ENCODE data around the gene ARV1.

The ARV1 gene

GRCh38 chr1:230976825-230977747 lies 1.8 kb upstream of the ARV1 start:
- Histone ChIP-seq H4K20me1 (ENCODE audit: insufficient read depth, low read length, poor library complexity, severe bottlenecking) (peaks cover 26% of the 10 kb centered on the region), H3K9me3 (ENCODE audit: insufficient read depth, low read depth, low read length) (no peaks in the 10 kb centered on the region), H2AFZ (ENCODE audit: low read length) (no peak overlapping the region), H3K4me3 (ENCODE audit: low read length, poor library complexity, severe bottlenecking) (peak overlapping the region; percentile 96), H3F3A (ENCODE audit: low read depth) (peaks cover 7% of the 10 kb centered on the region), H3K27me3 (ENCODE audit: insufficient read depth, low read length, poor library complexity, severe bottlenecking) (no peaks in the 10 kb centered on the region), H3K9me2 (replicated peaks; ENCODE audit: low read depth, low read length) (no peaks in the 10 kb centered on the region), H3K79me2 (ENCODE audit: insufficient read depth, low read length) (peaks cover 16% of the 10 kb centered on the region), H3K4me2 (ENCODE audit: low read depth, low read length, poor library complexity, severe bottlenecking) (peak overlapping the region; percentile 87), H3K9ac (ENCODE audit: low read depth, low read length, poor library complexity, severe bottlenecking) (peak overlapping the region; percentile 61), H3K4me1 (ENCODE audit: insufficient read depth, low read length, poor library complexity, severe bottlenecking) (peaks cover 47% of the 10 kb centered on the region), H3K36me3 (ENCODE audit: insufficient read depth, low read length) (no peaks in the 10 kb centered on the region)
- no peak for TF ChIP-seq EZH2phosphoT487 (IDR thresholded peaks at IDR 0.05; ENCODE audit: borderline replicate concordance)
- TF ChIP-seq, protein P1, sequence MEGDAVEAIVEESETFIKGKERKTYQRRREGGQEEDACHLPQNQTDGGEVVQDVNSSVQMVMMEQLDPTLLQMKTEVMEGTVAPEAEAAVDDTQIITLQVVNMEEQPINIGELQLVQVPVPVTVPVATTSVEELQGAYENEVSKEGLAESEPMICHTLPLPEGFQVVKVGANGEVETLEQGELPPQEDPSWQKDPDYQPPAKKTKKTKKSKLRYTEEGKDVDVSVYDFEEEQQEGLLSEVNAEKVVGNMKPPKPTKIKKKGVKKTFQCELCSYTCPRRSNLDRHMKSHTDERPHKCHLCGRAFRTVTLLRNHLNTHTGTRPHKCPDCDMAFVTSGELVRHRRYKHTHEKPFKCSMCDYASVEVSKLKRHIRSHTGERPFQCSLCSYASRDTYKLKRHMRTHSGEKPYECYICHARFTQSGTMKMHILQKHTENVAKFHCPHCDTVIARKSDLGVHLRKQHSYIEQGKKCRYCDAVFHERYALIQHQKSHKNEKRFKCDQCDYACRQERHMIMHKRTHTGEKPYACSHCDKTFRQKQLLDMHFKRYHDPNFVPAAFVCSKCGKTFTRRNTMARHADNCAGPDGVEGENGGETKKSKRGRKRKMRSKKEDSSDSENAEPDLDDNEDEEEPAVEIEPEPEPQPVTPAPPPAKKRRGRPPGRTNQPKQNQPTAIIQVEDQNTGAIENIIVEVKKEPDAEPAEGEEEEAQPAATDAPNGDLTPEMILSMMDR (conservative IDR thresholded peaks at IDR 0.05; ENCODE audit: low read length) = no peak

DNA sequence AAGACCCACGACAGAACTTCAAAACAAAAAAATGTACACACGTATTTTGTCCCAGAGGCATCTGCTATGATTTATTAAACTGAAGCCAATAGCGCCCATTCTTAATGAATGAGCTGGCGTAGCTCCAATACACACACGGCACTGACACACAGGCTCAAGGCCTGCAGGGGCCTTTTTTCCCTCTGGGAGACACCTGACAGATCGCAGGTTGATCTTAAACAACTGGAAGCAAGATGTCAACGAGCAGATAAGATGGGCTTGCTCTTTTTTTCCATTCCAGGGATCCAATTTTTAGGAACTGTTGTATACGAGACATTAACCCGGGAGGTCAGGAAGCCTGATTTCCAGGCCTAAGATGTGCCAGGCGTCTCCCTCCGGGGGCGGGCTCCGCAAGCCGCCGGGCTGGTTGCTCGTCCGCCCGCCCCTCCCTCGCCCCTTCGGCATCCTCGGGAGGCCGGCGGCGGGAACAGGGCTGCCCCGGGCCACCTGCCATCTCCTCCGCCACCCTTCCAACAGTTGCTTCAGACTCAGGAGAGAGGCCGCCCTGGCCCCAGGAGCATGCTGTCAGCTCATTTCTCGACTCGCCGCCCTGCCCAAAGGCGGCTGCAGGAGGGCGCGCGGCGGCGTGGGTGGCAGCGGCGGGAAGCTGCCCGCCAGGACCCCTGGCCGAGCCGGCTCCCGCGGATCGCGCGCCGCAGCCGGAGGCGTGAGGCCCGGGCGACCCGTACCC lies 968 bp upstream of the ARV1 start:
- H3K9me3 ChIP-seq (ENCODE audit: insufficient read depth, low read depth, low read length) = no peaks in the 10 kb centered on the region
- peak overlapping the region; percentile 61 for H3K9ac ChIP-seq (ENCODE audit: low read depth, low read length, poor library complexity, severe bottlenecking)
- no peaks in the 10 kb centered on the region for H3K36me3 ChIP-seq (ENCODE audit: insufficient read depth, low read length)
- H3F3A ChIP-seq (ENCODE audit: low read depth) = peaks cover 6% of the 10 kb centered on the region
- H3K27me3 ChIP-seq (ENCODE audit: insufficient read depth, low read length, poor library complexity, severe bottlenecking) = no peaks in the 10 kb centered on the region
- no peaks in the 10 kb centered on the region for H3K9me2 ChIP-seq (replicated peaks; ENCODE audit: low read depth, low read length)
- H3K4me1 ChIP-seq (ENCODE audit: insufficient read depth, low read length, poor library complexity, severe bottlenecking) = peaks cover 39% of the 10 kb centered on the region
- peaks cover 16% of the 10 kb centered on the region for H3K79me2 ChIP-seq (ENCODE audit: insufficient read depth, low read length)
- peaks cover 20% of the 10 kb centered on the region for H4K20me1 ChIP-seq (ENCODE audit: insufficient read depth, low read length, poor library complexity, severe bottlenecking)
- TF ChIP-seq EZH2phosphoT487 (IDR thresholded peaks at IDR 0.05; ENCODE audit: borderline replicate concordance) = no peak
- TF ChIP-seq, protein P1 (conservative IDR thresholded peaks at IDR 0.05; ENCODE audit: low read length) = no peak
- H3K4me3 ChIP-seq (ENCODE audit: low read length, poor library complexity, severe bottlenecking) = peak overlapping the region; percentile 96
- H2AFZ ChIP-seq (ENCODE audit: low read length) = peak overlapping the region; percentile 45; the same call in 1 of the 2 replicates
- H3K4me2 ChIP-seq (ENCODE audit: low read depth, low read length, poor library complexity, severe bottlenecking) = peak overlapping the region; percentile 87

DNA sequence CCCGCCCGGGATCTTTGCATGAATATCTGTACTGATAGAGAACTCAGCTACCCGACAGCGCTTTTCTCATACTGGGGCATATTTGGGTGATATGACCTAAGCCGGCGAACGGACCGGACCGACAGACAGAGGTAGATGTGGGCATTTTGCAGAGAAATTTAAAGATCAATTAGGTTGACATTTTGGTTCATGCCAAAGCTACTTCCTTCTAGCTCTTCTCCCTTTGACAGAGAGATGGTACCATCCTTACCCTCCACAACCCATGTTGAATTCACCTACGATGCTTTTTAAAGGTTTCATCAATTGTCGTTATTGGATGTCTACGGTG lies 459 bp downstream of the ARV1 start:
- Histone ChIP-seq H3K4me1 (ENCODE audit: insufficient read depth, low read length, poor library complexity, severe bottlenecking) (peaks cover 32% of the 10 kb centered on the region), H3K27me3 (ENCODE audit: insufficient read depth, low read length, poor library complexity, severe bottlenecking) (no peaks in the 10 kb centered on the region), H2AFZ (ENCODE audit: low read length) (peak overlapping the region; percentile 95), H4K20me1 (ENCODE audit: insufficient read depth, low read length, poor library complexity, severe bottlenecking) (peaks cover 17% of the 10 kb centered on the region), H3K79me2 (ENCODE audit: insufficient read depth, low read length) (peaks cover 16% of the 10 kb centered on the region), H3K9me3 (ENCODE audit: insufficient read depth, low read depth, low read length) (no peaks in the 10 kb centered on the region), H3K4me3 (ENCODE audit: low read length, poor library complexity, severe bottlenecking) (peak overlapping the region; percentile 96), H3K9ac (ENCODE audit: low read depth, low read length, poor library complexity, severe bottlenecking) (peak overlapping the region; percentile 86), H3F3A (ENCODE audit: low read depth) (no peaks in the 10 kb centered on the region), H3K4me2 (ENCODE audit: low read depth, low read length, poor library complexity, severe bottlenecking) (peak overlapping the region; percentile 93), H3K9me2 (replicated peaks; ENCODE audit: low read depth, low read length) (no peaks in the 10 kb centered on the region), H3K36me3 (ENCODE audit: insufficient read depth, low read length) (no peaks in the 10 kb centered on the region)
- TF ChIP-seq, protein P1 (conservative IDR thresholded peaks at IDR 0.05; ENCODE audit: low read length) = no peak
- TF ChIP-seq EZH2phosphoT487 (IDR thresholded peaks at IDR 0.05; ENCODE audit: borderline replicate concordance) = no peak

Data from Loucy (cell line).